ENCODE results near the gene GYPC. TPM values are rescaled to one million over a fixed set of nuclear protein-coding genes. Genes with fewer than 3 reads are reported as not detected.

GYPC gene
- total RNA-seq, 1 experiment from 2014 or later = 92.9 TPM

DNA sequence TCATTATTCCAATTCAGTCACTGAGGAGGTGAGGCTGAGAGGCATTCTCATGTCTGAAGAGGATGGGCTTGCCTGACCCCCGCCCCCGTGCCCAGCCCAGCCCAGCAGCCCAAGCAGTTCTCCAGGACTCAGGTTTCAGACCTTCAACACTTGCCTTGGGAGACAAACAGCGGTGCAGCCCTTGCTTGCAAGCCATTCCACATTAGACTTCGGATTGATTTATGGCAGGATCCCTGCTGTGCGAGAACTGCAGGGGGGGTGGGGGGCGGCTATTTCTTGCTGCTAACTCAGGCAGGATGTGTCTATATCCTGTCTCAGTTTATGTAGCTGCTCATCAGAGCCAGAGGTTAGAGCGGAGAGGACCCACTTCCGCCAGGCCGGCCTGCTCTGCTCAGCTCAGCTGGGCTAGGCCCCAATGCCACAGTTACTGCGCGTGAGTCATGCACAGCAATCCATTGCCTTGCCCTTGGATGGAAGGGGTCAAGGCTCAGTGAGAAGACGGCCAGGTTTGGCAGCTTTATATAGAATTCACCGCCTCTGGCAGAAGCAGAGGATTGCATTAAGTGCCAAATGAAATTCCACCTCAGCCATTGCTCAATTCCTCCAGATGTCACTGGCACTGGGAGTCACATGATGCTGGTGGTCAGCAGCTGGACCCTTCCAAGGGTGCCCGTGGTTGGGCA lies 1.8 kb downstream of the GYPC start:
- no peaks in the 10 kb centered on the region for H3K36me3 ChIP-seq (replicated peaks; ENCODE audit: control insufficient read depth, insufficient read depth, low read length)
- DNase-seq = peak; percentile 85
- peak overlapping the region; percentile 70 for H3K4me3 ChIP-seq (ENCODE audit: insufficient read depth, low read depth, low read length)
- H3K27me3 ChIP-seq (ENCODE audit: control insufficient read depth, insufficient read depth, low read length) = no peaks in the 10 kb centered on the region; the same call in 1 of the 2 replicates

DNA sequence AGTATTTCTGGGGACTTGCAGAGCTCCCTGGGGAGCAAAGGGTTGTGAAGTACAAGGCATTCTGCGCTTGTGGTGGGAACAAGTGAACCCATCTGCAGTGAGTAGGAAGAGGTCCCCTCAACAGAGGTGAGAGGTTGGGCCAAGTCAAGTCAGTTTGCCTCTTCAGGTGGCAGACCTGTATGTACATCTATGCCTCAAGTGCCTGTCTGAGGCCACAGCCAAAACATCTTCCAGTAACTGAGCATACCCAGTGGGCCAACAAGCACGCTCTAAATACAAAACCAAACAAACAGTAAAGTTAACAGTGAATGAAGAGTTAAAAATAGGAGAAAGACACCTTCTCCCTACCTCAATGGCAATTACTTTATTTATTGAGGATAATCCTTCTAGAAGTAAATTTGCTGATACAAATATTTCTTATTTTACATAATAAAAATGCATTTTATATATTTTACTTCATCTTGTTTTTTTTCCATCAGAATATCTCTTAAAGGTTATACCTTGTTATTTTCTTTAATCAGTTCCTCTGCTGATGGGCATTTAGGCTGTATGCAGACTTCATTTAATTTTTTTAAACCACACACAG lies 2.5 kb downstream of the GYPC start:
- Histone ChIP-seq H3K36me3 (replicated peaks; ENCODE audit: control insufficient read depth, insufficient read depth, low read length) (no peaks in the 10 kb centered on the region), H3K4me3 (ENCODE audit: insufficient read depth, low read depth, low read length) (no peak overlapping the region), H3K27me3 (ENCODE audit: control insufficient read depth, insufficient read depth, low read length) (no peaks in the 10 kb centered on the region; the same call in 1 of the 2 replicates)
- no peak for DNase-seq

DNA sequence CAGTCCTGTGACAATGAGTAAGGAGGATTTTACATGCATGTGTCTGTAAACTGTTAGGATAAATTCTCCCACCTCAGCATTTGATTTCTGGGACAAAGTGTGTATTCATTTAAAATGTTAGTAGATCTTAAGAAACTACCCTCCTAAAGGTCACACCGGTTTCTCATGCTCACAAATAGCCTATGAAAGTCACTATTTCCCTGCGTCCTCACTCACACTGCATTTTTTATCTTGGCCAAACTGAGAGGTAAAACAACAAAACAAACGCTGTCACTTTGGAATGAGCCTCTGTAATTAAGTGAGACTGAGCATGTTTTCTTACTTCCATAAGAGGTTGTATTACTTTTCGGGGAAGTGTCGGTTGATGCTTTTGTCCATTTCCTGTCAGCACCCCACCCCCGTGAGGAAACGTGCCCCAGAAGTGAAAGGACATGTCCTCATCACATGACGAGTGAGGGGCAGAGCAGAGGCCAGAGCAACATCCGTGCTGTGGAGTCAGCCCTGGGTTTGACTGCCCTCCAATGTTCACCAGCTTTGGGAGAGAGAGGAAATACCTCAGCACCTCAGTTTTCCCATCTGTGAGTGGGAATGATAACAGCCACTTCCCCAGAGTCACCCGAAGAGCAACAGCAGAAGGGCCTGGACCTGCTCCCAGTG lies 3.1 kb downstream of the GYPC start:
- H3K4me3 ChIP-seq (ENCODE audit: insufficient read depth, low read depth, low read length) = no peak overlapping the region
- DNase-seq = peak; percentile 19
- H3K27me3 ChIP-seq (ENCODE audit: control insufficient read depth, insufficient read depth, low read length) = no peaks in the 10 kb centered on the region; the same call in 1 of the 2 replicates
- no peaks in the 10 kb centered on the region for H3K36me3 ChIP-seq (replicated peaks; ENCODE audit: control insufficient read depth, insufficient read depth, low read length)

DNA sequence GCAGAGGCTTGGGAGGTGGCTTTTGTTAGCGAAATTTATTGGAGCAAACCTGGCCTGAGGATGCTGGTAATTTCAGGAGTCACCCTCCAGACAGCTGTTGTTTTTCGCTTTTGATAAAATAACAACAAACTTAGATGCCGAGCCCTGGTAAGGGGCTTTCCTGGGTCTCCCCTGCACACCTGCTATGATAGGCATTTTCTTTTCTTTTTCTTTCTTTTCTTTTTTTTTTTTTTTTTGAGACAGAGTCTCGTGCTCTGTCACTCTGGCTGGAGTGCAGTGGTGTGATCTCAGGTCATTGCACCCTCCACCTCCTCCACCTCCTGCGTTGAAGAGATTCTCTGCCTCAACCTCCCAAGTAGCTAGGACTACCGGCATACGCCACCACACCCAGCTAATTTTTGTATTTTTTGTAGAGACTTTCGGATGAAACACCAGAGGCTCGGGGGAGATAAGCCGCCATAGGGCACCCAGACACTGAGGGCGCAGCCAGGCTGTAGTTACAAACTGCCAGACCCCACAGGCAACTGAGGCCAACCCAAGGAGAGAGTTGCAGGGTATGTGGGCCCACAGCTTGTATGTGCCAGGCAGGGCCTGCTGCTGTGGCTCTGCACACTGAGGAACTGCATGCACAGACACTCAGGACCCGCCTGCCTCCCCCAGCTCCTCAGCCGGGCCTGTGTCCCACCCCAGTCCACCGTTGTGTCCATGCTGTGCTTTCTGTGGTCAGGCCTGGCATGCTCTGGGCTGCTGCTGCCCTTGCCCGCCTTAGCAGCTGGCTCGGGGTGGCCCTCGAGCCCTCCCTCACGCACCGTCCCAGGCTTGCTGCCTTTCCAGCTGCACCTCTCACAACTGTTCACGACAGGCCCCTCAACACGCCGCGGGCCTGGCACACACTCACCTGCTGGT lies 3.9 kb downstream of the GYPC start:
- DNase-seq = peak; percentile 18
- no peaks in the 10 kb centered on the region for H3K36me3 ChIP-seq (replicated peaks; ENCODE audit: control insufficient read depth, insufficient read depth, low read length)
- H3K4me3 ChIP-seq (ENCODE audit: insufficient read depth, low read depth, low read length) = no peak overlapping the region
- no peaks in the 10 kb centered on the region; the same call in 1 of the 2 replicates for H3K27me3 ChIP-seq (ENCODE audit: control insufficient read depth, insufficient read depth, low read length)

DNA sequence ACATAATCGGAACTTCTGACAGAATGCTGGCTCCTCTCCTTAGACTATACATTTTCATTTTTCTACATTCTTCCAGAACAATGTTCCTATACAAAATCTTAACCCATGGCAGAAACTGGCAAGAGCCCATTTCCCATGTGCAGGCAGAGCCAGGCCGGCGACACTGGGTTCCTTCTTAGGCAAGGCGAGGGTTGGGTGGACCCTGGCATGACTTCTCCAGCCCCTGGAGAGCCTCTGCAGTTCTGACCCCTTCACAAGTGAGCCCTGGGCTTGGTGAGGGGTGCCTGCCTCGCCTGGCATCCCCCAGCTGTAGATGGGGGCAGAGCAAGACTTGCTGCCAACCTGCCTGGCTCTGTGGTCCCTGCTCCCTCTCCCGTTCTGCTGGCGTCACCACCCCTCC lies 5.0 kb downstream of the GYPC start:
- Histone ChIP-seq H3K4me3 (ENCODE audit: insufficient read depth, low read depth, low read length) (no peak overlapping the region), H3K27me3 (ENCODE audit: control insufficient read depth, insufficient read depth, low read length) (no peaks in the 10 kb centered on the region), H3K36me3 (replicated peaks; ENCODE audit: control insufficient read depth, insufficient read depth, low read length) (no peaks in the 10 kb centered on the region)
- DNase-seq = peak; percentile 13

DNA sequence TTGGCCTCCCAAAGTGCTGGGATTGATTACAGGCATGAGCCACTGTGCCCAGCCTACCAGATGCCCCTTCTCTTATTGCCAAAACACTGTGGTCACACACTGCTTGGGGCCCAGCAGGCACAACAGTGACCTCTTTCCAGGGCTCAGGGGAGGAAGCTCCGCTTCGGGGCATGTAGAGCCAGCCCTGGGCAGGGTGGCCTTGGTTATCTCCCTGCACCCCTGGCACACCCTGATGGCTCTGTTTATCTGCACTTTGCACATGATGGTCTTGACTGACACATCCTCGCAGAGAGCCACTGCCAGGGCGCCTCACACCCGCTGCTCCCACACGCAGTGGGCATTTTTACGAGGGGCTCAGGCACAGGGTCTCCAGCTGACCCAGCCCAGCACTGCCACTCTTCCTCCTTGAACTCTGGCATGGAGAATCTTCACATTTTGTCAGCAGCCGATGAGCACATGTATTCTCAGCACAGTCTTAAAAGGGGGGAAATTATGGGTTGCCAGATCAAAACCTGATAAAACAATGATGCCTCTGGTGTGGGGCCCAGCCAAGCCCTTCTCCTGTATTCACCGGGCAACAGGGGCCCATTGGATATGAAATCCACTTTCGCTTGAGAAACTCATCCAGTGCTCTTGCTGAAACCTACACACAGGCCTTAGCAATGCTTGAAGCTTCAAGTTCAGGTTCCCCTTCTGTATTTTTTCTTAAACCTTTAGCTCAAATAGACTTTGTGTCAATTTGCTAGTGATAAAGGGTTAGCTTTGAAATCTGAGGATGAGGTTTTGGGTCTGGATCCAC lies 5.9 kb downstream of the GYPC start:
- no peaks in the 10 kb centered on the region for H3K36me3 ChIP-seq (replicated peaks; ENCODE audit: control insufficient read depth, insufficient read depth, low read length)
- no peaks in the 10 kb centered on the region for H3K27me3 ChIP-seq (ENCODE audit: control insufficient read depth, insufficient read depth, low read length)
- no peak overlapping the region for H3K4me3 ChIP-seq (ENCODE audit: insufficient read depth, low read depth, low read length)
- DNase-seq = peak; percentile 12

DNA sequence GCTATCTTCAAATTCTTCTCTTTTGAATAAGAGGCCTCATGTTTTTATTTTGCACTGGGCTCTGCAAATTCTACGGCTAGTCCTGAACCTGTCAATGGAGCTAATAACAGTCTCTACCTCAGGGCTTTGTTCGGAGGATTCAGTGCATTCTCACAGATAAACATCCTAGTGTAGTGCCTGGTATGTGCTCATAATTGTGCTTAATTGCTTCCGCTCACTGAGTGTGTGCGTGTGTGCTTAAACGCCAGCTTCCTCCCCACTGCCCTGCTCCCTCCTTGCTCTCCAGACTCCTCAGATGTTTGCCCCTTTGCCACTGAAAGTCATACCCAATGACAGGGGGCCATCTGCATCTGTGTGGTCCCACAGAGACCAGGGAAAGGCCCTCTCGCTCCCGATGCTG lies 6.7 kb downstream of the GYPC start:
- Histone ChIP-seq H3K27me3 (ENCODE audit: control insufficient read depth, insufficient read depth, low read length) (no peaks in the 10 kb centered on the region), H3K36me3 (replicated peaks; ENCODE audit: control insufficient read depth, insufficient read depth, low read length) (no peaks in the 10 kb centered on the region), H3K4me3 (ENCODE audit: insufficient read depth, low read depth, low read length) (no peak overlapping the region)
- no peak for DNase-seq

DNA sequence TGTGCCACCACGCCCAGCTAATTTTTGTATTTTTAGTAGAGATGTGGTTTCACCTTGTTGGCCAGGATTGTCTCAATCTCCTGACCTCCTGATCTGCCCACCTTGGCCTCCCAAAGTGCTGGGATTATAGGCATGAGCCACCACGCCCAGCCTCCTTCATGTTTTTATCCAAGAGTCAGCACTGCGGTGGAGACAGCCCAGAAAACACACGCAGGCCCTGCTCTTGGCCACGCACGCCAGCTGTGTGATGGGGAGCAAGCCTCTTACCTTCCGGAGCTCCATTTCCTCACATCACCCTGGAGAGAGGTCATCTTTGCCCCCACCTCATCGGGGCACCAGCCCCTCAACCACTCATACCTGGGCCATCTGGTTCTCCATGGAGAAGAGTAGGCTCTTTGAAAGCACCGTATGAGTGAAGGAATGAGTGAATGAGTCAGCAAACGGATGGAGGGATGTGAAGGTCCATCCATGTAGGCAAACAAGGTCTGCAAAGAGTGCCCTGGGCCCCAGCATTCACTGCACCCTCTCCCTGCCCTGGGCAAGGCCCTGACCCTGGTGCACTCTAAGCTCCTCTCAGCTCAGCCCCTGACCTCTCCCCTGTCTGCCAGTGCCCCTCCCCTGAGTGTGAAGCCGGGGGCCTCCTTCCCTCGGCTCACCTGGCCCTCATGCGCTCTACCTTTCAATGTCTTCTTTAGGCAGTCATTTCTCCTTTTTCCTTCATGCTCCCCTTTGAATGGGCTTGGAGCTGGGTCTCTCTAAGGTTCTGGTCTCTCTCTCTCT lies 7.4 kb downstream of the GYPC start:
- DNase-seq = peak; percentile 13
- Histone ChIP-seq H3K27me3 (ENCODE audit: control insufficient read depth, insufficient read depth, low read length) (no peaks in the 10 kb centered on the region), H3K4me3 (ENCODE audit: insufficient read depth, low read depth, low read length) (no peak overlapping the region), H3K36me3 (replicated peaks; ENCODE audit: control insufficient read depth, insufficient read depth, low read length) (no peaks in the 10 kb centered on the region)

DNA sequence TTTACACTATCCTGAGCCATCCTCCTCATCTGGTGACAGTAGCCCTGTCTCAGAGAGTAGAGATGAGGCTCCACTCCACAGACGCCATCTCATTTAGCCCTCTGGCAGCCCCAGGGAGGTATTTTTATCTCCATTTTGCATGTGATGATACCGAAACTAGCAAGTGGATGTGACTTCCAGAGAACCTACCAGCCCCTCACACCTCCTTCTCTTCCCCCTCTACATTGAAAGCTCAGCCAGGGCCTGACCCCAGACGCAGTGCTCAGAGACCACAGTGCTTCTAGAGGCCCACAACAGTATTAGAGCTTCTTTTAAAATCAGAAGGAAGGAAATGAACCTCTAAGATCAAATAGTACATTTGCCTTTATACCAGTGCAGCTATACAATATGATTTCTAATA lies 8.3 kb downstream of the GYPC start:
- H3K36me3 ChIP-seq (replicated peaks; ENCODE audit: control insufficient read depth, insufficient read depth, low read length) = no peaks in the 10 kb centered on the region
- DNase-seq = peak; percentile 7
- H3K27me3 ChIP-seq (ENCODE audit: control insufficient read depth, insufficient read depth, low read length) = no peaks in the 10 kb centered on the region
- no peak overlapping the region for H3K4me3 ChIP-seq (ENCODE audit: insufficient read depth, low read depth, low read length)

DNA sequence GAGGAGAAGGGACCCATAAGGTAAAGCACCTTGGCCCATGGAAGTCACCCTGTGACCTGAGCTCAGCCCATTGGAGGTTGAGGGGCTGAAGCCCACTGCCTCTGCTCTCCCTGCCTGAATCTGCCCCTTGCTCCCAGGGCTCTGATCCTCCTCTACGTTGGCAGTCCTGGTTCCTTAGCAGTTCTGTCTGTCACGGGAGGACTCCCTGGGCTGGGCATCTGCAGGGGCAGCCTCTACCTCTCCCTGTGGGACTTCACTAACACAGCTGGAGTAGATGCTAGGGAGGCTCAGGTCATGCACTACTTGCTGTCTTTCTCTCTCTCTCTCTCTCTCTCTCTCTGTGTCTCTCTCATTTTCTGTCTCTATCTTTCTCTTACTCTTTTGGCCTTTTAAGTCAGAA lies 8.7 kb downstream of the GYPC start:
- Histone ChIP-seq H3K36me3 (replicated peaks; ENCODE audit: control insufficient read depth, insufficient read depth, low read length) (no peaks in the 10 kb centered on the region), H3K4me3 (ENCODE audit: insufficient read depth, low read depth, low read length) (no peak overlapping the region), H3K27me3 (ENCODE audit: control insufficient read depth, insufficient read depth, low read length) (no peaks in the 10 kb centered on the region)
- DNase-seq = peak; percentile 12

DNA sequence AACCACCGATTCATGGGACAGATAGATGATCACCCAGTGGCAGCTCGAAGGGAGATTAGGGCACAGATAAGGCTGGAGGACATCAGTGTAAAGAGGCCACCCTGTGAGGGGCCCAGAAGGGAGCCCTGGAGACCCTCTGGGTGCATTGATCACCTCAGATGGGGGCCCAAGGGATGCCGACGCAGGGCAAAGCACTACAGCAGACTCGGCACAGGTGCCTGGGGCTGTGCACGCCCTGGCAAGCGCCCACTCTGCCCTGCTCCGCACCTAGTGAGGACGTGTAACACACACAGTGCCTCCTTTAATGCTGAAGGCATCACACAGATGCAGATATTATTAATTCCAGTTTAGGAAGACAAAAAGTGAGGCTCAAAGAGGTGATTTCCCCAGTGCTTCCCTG lies 9.5 kb downstream of the GYPC start:
- no peaks in the 10 kb centered on the region for H3K27me3 ChIP-seq (ENCODE audit: control insufficient read depth, insufficient read depth, low read length)
- no peak overlapping the region for H3K4me3 ChIP-seq (ENCODE audit: insufficient read depth, low read depth, low read length)
- peak; percentile 14 for DNase-seq
- no peaks in the 10 kb centered on the region for H3K36me3 ChIP-seq (replicated peaks; ENCODE audit: control insufficient read depth, insufficient read depth, low read length)

DNA sequence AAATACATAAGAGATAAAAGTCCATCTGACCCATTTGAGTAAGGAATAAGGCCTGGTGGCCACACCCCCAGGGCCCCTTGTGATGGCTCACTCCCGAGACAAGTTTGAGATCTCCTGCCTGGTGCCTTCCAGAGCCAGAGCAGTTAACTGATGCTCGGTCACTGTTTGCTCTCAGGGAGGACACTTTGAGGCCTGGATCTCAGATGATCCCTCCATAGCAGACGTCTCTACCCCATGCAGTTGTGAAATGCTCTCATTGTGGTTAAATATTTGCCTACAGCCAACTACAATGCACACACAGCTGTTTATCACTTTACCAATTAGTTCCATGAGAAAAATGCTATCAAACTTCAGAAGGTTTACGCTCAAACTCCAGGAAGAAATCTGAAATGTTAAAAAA lies 12.3 kb downstream of the GYPC start:
- H3K36me3 ChIP-seq (replicated peaks; ENCODE audit: control insufficient read depth, insufficient read depth, low read length) = no peaks in the 10 kb centered on the region
- no peaks in the 10 kb centered on the region for H3K27me3 ChIP-seq (ENCODE audit: control insufficient read depth, insufficient read depth, low read length)

DNA sequence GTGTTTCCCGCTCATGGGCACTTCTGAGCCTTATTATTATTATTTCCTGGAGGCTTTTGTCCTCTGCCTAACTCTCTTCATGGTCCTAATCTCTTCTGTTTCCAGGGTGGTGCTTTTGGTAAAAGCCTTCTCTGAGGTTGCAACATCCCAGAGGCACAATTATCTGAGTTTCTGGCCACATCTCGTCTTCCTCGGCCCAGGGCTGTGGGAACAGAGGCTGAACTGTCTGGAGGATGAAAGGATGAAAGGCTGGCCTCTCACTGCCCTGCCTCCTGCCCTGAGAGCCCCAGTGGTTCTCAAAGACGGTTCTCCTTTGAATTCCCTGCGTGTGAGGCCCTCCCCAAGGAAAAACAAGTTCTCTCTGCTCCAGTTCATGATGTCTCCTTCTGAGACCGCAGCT lies 13.8 kb downstream of the GYPC start:
- Histone ChIP-seq H3K27me3 (ENCODE audit: control insufficient read depth, insufficient read depth, low read length) (no peaks in the 10 kb centered on the region), H3K4me3 (ENCODE audit: insufficient read depth, low read depth, low read length) (no peak overlapping the region), H3K36me3 (replicated peaks; ENCODE audit: control insufficient read depth, insufficient read depth, low read length) (no peaks in the 10 kb centered on the region)
- DNase-seq = peak; percentile 13

More for the DNA sequence above, 12.3 kb downstream of the GYPC start:
- DNase-seq = peak; percentile 22
- no peak overlapping the region for H3K4me3 ChIP-seq (ENCODE audit: insufficient read depth, low read depth, low read length)
